ENCODE data around the gene OR52E8. TPM values are rescaled to one million over a fixed set of nuclear protein-coding genes. Genes with fewer than 3 reads are reported as not detected.

OR52E8 gene
- total RNA-seq, 1 donor from 2014 or later: not detected

- intact Hi-C loops (cut with micrococcal nuclease): loop anchor here (2.0 kb wide), 1 partner anchor 333 kb away; no protein-coding TSS in a partner anchor
- ATAC-seq (no peak), DNase-seq (no peak)
These were observed 47.3 kb downstream of the OR52E8 start for GRCh38 chr11:5809905-5810795.

GRCh38 chr11:5809122-5809519 is 48.4 kb downstream of the OR52E8 start:
- DNase-seq (no peak), ATAC-seq (no peak)
- intact Hi-C loops (cut with micrococcal nuclease): no loop called here

- DNase-seq (peak; percentile 52), ATAC-seq (peak; percentile 93)
- intact Hi-C loops (cut with micrococcal nuclease): no loop called here
These were observed 48.9 kb downstream of the OR52E8 start, which contains the start of gene OR52N2 for GRCh38 chr11:5808500-5809121. TSS of gene OR52N2 (plus strand) at chr11:5808924. CDS start at chr11:5820336, 11,412 bp downstream.

GRCh38 chr11:5807580-5807979 is 49.9 kb downstream of the OR52E8 start:
- ATAC-seq (no peak), DNase-seq (no peak)
- intact Hi-C loops (cut with micrococcal nuclease): no loop called here

Other genes starting within 250 kb of the OR52E8 start
- gene TRIM34, start 232.7 kb downstream of the OR52E8 start, total RNA-seq: 1.6 TPM
- 6.8 TPM for gene TRIM5, start 172.6 kb downstream of the OR52E8 start, total RNA-seq
- gene TRIM22, start 167.9 kb downstream of the OR52E8 start, total RNA-seq: 19.2 TPM
- not detected for gene OR56B1, start 121.2 kb downstream of the OR52E8 start, total RNA-seq
- gene OR52N4, start 103.4 kb downstream of the OR52E8 start, total RNA-seq: not detected
- not detected for gene OR52N5, start 74.3 kb downstream of the OR52E8 start, total RNA-seq
- gene OR52N1, start 66.4 kb downstream of the OR52E8 start, total RNA-seq: not detected
- gene OR52N2, start 48.8 kb downstream of the OR52E8 start, total RNA-seq: not detected
- gene OR52E6, start 15.8 kb downstream of the OR52E8 start, total RNA-seq: not detected
- gene OR52E4, start 22.9 kb upstream of the OR52E8 start, total RNA-seq: not detected
- not detected for gene OR52E5, start 35.5 kb upstream of the OR52E8 start, total RNA-seq
- gene OR56A3, start 84.6 kb upstream of the OR52E8 start, total RNA-seq: not detected
- not detected for gene OR56A5, start 110.8 kb upstream of the OR52E8 start, total RNA-seq
- not detected for gene OR52L1, start 129.3 kb upstream of the OR52E8 start, total RNA-seq
- not detected for gene OR56A4, start 149.3 kb upstream of the OR52E8 start, total RNA-seq
- not detected for gene OR56A1, start 173.1 kb upstream of the OR52E8 start, total RNA-seq
- gene OR56B4, start 250.0 kb upstream of the OR52E8 start, total RNA-seq: not detected